GM13976 (cell line): ENCODE data around the gene PGS1.

Experiments
- DNase-seq: peaks from one replicate; pipeline ENCODE4 v3.0.0; 2012; ENCODE audit warnings: low spot score
- in situ Hi-C: fragments of 300-500 bp; cut with MboI; formaldehyde crosslinking; loops from one replicate; pipeline ENCODE4 v1.12.0; 2022; ENCODE audit warnings: low sequenced_read_pairs, mixed read lengths, inconsistent platforms; ENCODE audit not compliant: unreplicated experiment
- TF ChIP-seq, protein P1 (sequence below): IDR thresholded peaks from 2 replicates; pipeline ENCODE4 v1.5.1; 2012; ENCODE audit warnings: borderline replicate concordance, mild to moderate bottlenecking; ENCODE audit not compliant: insufficient read depth; ENCODE audit errors: extremely low read depth, missing control alignments, control extremely low read depth

The PGS1 gene

DNA sequence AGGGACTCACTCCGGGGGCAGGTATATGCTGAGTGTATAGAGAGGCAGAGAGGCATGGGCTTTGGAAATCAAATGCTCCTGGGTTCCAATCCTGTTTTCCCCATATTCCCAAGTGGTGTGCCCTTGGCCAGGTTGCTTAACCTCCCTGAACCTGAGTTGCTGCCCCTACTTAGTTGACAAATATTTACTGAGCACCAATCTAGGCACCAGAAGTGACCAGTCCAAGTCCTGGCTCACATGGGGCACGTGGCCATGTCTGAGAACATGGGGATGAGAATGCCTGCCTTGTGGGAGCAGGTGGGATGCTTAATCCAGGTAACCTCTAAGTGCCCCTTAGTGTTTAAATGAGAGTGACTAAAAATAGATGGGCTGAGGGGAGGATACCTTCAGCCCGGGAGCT, 22.7 kb upstream of the PGS1 start:
- no peak for DNase-seq
- in situ Hi-C loops = no loop called here
- TF ChIP-seq, protein P1, sequence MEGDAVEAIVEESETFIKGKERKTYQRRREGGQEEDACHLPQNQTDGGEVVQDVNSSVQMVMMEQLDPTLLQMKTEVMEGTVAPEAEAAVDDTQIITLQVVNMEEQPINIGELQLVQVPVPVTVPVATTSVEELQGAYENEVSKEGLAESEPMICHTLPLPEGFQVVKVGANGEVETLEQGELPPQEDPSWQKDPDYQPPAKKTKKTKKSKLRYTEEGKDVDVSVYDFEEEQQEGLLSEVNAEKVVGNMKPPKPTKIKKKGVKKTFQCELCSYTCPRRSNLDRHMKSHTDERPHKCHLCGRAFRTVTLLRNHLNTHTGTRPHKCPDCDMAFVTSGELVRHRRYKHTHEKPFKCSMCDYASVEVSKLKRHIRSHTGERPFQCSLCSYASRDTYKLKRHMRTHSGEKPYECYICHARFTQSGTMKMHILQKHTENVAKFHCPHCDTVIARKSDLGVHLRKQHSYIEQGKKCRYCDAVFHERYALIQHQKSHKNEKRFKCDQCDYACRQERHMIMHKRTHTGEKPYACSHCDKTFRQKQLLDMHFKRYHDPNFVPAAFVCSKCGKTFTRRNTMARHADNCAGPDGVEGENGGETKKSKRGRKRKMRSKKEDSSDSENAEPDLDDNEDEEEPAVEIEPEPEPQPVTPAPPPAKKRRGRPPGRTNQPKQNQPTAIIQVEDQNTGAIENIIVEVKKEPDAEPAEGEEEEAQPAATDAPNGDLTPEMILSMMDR = no peak

DNA sequence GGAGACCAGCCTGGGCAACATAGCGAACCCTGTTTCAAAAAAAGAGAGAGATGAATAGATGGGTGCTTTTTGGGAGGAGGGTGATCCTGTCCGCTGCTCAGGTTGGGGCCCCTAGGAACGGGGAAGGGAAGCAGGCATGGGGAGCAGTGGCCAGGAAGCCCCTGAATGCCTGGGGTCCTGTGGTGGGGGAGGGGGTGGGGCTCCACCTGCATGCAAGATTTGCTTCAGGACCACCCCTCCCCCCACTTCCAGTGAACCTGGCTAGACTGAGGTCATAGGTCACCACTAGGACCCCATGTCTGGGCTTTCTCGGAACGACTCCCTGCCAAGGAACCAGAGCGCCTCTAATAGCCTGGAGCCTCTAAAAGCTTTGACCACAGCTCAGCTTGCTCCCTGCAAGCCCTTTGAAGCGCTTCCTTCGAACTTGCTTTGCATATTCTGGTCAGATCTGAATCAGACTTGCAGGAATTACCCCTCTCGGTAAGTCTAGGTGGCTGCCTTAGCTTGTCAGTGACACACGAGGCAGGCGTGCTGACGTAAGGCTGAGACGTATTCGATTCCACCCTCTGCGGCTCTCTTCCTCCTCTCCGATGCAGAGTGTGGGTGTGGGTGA, 22.2 kb upstream of the PGS1 start:
- peak; percentile 93 for DNase-seq
- in situ Hi-C loops = no loop called here
- TF ChIP-seq, protein P1 = no peak

DNA sequence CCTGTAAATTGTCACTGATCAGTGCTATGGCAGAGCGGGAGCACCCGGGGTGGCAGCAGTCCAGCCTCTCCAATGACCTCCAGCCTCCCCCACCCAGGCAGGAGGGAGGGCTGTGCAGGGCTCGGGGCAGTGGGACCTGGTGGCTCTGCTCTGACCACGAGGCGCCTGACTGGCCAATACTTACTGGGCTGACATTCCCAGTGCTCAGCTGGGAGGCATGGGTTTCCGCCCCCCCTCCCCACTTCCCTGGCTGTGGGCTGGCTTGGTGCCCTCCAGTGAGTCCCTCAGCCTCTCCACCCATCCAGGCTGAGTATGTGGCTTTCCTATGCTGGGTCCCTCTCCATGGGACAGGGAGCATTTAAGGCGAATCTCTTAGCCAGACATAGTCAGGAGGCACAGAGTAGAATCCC, 21.3 kb upstream of the PGS1 start:
- TF ChIP-seq, protein P1 = no peak
- in situ Hi-C loops = no loop called here
- no peak for DNase-seq

DNA sequence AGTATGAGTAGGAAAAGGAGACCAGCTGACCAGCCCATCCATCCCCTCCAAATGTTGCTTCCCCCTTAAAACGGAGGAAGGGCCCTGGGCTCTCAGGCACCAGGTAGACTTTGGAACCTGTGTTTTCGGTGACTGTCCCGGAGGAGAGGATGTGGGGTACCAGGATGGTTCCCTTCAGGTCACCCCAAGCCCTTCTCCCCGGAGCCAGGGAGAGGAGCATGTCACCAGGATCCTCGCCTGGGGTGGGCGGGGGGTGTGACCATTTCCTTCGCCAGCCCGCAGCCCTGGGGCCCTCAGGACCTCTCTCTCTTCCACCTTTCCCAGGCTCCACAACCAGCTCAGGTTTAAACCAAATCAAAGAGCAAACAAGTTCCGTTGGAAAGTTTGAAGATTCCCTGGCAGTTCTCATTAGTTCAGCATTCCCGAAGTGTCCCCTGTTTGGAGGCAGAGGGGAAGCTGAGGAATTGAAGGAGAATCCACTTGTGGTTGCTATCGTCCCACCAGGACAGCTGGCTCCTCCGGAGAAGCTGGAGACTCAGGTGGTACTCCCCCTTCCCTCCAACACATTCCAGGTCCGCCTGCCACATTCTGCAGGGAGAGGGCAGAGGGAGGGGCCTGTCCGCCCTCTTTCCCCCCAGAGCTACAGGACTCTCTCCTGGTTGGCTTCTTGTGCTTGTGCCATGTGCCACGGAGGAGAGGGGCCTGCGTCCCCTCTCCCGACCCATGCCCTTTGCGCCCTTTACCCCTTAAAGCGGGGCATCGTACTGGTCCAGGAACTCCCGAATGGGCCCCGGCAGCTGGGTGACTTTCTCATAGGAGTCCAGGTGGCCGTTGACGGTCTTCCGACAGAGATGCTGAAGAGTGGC, 20.5 kb upstream of the PGS1 start:
- TF ChIP-seq, protein P1 = no peak
- no peak for DNase-seq
- in situ Hi-C loops = no loop called here

DNA sequence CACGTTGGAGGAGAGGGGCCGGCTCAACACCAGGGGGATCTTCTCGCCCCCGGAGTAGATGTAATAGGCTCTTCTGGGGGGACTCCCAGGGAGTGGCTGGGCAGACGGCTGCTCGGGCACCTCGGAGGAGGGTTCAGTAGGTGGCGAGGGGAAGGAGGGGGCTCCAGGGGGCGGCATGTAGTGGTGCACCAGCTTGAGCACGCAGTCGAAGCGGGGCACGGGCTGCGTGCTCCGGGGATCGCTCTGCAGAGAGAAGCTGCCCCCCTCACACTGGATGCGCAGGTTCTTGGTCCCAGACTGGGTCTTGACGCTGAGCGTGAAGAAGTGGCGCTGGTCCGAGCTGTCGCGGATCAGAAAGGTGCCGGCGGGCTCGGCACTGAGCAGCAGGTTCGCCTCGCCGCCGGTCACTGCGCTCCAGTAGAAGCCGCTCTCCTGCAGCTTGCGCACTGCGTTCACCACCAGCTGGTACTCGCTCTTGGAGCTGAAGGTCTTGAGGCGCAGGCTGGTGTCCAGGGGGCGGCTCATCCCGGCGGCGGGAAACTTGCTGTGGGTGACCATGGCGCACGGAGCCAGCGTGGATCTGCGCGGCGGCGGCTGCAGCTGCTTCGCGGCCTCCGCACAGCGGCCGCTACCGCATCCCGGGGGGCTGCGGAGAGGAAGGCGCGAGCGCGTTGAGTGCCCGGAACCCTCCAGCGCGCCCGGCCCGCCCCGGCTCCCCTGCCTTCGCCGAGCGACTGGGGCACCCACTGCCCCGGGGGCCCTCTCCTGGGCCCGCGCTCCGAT, 19.7 kb upstream of the PGS1 start:
- TF ChIP-seq, protein P1 = no peak
- in situ Hi-C loops = no loop called here
- DNase-seq = no peak

DNA sequence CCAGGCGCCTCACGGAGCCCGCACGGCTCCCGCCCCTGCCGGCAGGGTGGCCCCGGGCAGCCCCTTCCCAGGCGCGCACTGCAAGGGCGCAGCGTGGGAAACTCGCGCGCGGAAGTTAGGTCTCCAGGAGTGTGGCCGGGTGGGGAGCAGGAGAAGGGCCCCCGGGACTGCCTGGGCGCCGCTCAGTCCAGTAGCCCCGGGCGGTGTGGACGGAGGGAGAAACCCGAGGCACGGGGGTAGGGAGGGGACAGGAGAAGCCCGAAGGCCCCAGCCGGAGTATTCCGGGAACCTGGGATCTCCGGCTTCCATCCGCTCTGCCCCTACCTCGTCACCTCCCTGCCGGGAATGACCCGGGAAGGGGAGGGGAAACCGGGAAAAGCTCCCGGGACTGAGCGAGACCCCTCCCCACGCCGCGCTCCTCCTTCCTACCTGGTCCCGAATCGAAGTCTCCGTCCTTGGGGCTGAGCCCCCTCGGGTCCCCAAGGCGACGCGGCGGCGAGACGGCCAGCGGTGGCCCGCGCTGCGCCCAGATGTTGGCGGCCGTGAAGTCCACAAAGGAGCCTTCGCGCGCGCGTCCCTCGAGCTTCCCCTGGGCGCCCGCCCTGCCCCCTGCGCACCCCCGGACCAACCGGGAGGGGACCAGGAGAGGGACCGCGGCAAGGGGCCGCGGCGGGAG, 19.0 kb upstream of the PGS1 start:
- in situ Hi-C loops = no loop called here
- TF ChIP-seq, protein P1 = no peak
- DNase-seq = no peak
